Ammon's horn (tissue), 1 donor: Measurements from ENCODE around the gene ZNF558.

ENCODE experiments used
- DNase-seq: peaks from one replicate; pipeline ENCODE4 v3.0.0-alpha.2; 2016; ENCODE audit warnings: low spot score

The ZNF558 gene

GRCh38 chr19:8832132-8833021 is at the start of gene ZNF558, which contains the start of gene MBD3L1:
Gene ZNF558 (minus strand): TSS chr19:8832304. CDS start chr19:8822659, 9,645 bp downstream.
Gene MBD3L1 (plus strand): TSS chr19:8832377. CDS start chr19:8842679, 10,302 bp downstream.
- peak; percentile 100 for DNase-seq

- no peak for DNase-seq
Measured at GRCh38 chr19:8881512-8881911, 49.4 kb upstream of the ZNF558 start.

GRCh38 chr19:8880868-8881488 is 48.9 kb upstream of the ZNF558 start:
- no peak for DNase-seq

- no peak for DNase-seq
Measured at GRCh38 chr19:8877854-8878705, 46.0 kb upstream of the ZNF558 start.

GRCh38 chr19:8866344-8866743 is 34.2 kb upstream of the ZNF558 start:
- no peak for DNase-seq

GRCh38 chr19:8858260-8858659 is 26.2 kb upstream of the ZNF558 start:
- no peak for DNase-seq

- no peak for DNase-seq
Measured at GRCh38 chr19:8850488-8850887, 18.4 kb upstream of the ZNF558 start.

GRCh38 chr19:8849232-8849631 is 17.1 kb upstream of the ZNF558 start:
- DNase-seq, result no peak

GRCh38 chr19:8846819-8847218 is 14.7 kb upstream of the ZNF558 start:
- DNase-seq, result no peak

GRCh38 chr19:8840708-8841107 is 8.6 kb upstream of the ZNF558 start:
- DNase-seq, result no peak

GRCh38 chr19:8835877-8836276 is 3.8 kb upstream of the ZNF558 start:
- no peak for DNase-seq

GRCh38 chr19:8835446-8835845 is 3.3 kb upstream of the ZNF558 start:
- DNase-seq, result no peak

- DNase-seq, result no peak
Measured at GRCh38 chr19:8831832-8832131, 322 bp downstream of the ZNF558 start.

GRCh38 chr19:8831373-8831772 is 731 bp downstream of the ZNF558 start:
- DNase-seq, result no peak

- no peak for DNase-seq
Measured at GRCh38 chr19:8827277-8827676, 4.8 kb downstream of the ZNF558 start.

GRCh38 chr19:8826371-8826770 is 5.7 kb downstream of the ZNF558 start:
- no peak for DNase-seq

GRCh38 chr19:8821748-8822241 is 10.3 kb downstream of the ZNF558 start:
- DNase-seq, result no peak

- no peak for DNase-seq
Measured at GRCh38 chr19:8820234-8820633, 11.9 kb downstream of the ZNF558 start.

GRCh38 chr19:8815780-8816179 is 16.3 kb downstream of the ZNF558 start:
- no peak for DNase-seq

GRCh38 chr19:8814176-8814575 is 17.9 kb downstream of the ZNF558 start:
- DNase-seq, result no peak

- no peak for DNase-seq
Measured at GRCh38 chr19:8811315-8812172, 20.6 kb downstream of the ZNF558 start.
